8988T (cell line): ENCODE measurements around the gene SFI1.

ENCODE experiments used
- DNase-seq: peaks from one replicate; pipeline ENCODE4 v3.0.0; 2011

Gene SFI1

DNA sequence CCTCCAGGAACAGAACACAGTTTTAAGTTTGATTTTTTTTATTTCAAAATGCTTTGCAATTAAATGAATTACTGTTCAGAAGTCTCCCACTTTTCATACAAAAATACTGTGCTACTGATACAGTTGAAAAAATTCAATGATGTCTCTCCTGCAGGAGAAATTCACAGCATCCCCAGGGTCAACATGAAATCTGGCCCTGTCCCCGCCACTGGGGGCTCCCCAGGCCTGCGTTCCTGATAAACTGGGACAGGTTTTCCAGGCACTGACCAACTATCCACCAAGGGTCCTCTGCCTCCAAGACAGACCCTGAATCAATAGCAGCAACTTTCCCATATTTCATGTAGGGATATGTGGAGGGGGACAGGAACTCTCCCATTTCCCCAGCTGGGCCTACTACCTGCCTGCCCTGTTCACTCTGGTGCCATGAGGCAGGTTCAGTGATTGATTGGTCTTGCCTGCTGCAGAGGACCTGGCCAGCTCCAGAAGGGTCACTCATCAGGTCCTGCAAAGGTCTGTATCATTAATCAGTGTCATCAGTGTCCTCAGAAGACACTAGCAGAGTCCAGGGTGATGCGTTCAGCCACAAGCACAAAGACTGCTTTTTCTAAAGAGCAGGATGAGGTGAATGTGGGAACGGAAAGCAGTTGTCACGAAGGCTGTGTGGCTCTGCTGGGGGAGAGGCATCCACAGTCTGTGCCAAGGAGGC, 122.3 kb downstream of the SFI1 start:
- no peak for DNase-seq

DNA sequence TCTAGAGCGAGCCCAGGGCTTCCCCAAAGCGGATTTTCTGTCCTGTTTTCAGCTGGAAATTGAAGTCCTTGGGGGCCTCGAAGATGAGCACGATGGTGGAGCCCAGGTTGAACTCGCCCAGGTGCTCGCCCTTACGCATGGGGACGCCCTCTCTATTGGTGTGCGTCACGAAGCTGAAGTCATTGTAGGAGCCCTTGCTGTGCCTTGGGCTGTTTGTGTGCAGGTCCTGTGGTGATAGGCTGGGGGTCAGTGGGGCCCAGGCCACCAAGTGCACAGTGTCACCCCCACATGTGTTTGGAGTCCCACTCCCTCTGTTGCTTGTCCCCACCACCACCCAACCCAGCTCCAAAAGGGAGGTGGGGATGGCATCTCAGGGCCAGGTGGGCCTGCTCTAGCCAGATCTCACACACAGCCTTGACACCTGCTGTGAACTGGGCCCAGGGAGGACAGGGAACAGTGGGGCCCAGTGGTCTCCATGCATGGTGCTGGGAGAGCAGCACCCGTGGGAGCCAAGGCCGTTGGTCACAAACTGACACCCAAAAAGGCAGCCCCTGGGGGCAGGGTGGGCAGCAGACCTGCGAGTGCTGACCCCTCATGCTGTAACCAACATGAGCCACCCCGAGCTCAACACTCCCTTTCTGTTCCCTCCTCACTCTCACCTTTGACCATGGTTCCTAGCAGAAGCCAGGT, 123.4 kb downstream of the SFI1 start:
- no peak for DNase-seq

DNA sequence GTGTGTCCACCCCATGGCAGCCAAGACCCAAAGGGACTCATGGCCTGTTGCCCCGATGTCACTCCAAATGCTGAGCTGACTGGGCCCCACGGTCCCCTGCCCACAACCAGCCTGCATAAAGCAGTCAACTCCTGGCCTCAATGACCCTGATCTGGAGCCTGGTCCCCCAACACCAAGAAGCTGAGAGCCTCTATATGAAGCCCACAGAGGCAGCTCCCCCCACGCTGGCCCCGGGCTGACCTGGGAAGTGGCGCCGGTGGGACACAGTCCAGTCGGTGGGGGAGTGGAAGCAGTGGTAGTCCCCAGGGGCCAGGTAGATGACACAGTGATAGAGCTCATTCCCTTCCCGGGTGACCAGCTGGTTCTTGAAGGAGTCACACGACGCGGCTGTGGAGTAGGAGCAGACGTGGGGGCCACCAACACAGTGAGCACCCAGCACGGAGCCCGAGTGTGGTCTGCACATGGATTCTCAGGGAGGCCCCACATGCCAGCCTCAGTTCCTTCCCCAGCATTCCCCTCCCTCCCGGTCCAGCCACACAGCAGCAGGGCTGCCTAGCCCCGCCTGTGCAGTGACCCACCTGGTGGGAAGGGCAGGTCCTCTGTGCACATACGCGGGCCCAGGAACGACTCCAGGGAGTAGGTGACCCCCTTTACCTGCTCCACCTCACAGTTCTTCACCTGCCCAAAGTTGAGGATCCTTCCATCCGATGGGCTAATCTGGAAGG, 124.6 kb downstream of the SFI1 start:
- no peak for DNase-seq

DNA sequence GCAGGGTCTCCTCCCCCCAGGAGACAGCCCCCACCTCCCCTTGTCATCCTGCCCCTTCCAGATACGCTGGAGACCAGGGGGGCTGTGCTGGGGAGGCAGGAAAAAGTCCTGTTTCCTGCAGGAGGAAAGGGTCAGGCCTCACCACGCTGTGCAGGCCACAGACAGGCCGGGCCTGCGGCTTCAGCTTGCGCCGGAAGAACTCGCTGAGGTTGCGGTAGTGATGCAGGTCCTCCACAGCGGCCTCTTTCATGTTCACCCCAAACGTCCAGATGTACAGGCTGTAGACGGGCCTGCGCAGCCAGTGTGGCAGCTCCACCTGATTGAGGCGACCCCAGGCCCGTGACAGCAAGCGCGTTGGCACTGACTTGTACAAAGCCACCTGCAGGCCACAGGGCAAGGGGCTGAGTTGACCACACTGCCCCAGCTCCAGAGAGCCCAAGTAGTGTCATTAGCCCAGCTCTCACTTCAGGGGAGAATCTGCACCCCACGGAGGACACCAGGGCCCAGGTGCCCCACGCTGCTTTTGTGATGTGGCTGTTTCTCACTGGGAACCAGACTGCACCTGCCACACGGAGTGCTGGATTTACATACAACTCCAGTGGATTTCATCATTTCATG, 125.3 kb downstream of the SFI1 start:
- DNase-seq, result no peak

DNA sequence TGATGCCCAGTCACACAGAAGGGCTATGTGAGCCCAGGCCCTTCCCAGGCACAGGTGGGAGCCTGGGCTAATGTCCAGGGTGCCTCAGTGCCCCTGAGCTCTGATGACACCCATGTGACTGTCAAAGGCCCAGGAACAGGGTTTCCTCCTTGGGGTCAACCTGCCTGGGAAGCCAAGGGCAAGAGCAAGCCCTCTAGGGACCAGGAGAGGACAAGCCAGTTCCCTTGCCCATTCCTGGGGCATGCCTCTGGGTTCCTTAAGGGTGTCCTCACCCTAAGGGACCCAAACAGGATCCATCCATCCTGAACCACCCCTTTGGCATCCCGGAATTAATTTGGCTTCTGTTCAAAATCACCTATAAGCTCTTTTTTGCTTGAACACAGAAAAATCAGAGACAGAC, 126.6 kb downstream of the SFI1 start:
- DNase-seq, result no peak

DNA sequence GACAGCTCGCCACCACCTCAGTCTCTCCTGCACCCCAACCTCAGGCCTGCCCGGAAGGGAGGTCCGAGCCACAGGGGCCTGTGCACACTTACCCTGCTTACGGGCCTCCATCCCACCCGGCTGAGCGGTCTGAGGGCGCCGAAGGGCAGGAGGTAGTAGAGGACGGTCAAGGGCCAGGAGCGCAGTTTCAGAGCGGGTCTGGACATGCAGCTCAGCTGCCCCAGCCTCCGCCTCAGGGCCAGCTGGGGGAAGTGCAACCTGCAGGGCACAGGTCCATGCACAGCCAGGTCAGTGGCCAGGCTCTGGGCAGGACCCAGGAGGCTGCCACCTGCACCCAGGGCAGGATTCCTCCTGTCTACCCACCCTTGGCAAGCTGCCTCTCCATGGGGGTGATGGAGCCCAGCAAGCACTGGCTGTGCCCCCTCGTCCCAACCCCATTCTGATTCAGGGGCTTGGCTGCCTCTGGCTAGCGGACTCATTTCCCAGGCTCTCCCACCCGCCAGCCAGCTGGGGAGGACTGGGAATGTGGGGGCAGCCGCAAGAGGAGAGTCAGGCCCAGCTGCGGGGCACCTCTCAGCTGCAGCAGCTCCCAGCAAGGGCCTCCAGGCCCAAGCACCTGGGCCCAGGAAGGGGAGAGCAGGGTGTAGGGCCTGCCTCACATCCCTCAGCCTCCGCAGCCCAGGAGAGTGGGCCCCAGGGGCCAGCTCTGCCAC, 127.4 kb downstream of the SFI1 start:
- DNase-seq, result no peak

DNA sequence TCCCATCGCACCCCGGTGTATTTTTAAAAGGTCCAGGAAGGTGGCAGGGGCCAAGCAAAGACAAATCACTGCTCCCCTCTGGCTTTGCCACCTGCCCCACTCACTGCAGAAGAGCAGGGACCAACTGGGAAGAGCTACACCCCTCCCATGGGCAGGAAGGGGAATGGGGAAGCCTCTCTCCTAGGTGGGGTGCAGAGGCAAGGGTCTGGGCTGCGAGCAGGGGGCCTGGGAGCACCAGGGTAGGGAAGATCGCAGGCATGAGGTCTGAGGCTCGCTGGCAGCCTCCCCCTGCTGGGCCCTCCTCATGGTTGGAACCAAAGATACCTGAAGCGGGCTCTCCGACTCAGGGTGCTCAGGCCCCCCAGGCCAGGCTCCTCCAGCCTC, 128.9 kb downstream of the SFI1 start:
- no peak for DNase-seq

DNA sequence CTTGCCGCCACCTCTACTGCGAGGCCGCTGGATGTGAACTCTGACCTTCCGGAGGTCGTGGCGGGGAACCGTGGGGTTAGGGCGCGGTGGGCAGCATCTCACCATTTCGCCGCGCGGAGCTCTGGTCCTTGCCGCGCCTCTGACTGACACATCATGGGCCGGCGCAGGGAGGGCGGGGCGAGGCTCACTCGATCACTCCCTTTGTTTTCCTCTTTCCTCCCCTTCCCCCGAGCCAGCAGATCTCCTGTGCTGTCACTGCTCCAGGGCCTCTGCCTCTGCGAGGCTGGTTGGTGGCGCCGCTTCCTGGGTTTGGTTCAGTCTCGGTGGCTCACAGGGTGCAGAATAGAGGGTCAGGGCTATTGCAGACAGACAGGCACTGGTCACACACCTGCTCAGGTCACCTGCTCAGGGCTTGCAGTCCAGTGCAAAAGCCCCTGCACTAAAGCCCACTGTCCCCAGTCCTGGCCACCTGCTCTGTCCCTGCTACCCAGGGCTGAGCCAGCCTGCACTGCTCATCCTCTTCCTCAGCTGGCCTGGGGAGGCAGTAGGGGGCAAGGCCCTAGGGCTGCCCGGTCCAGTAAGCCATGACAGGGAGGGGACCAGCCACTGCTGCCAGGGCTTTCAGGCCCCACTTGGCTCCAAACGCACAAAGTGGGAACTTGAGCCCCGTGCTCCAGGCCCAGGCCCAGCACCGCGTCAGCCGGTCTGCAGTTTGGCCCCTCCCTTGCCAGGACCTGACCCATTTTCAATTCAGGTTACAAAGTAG, 129.5 kb downstream of the SFI1 start:
- no peak for DNase-seq

DNA sequence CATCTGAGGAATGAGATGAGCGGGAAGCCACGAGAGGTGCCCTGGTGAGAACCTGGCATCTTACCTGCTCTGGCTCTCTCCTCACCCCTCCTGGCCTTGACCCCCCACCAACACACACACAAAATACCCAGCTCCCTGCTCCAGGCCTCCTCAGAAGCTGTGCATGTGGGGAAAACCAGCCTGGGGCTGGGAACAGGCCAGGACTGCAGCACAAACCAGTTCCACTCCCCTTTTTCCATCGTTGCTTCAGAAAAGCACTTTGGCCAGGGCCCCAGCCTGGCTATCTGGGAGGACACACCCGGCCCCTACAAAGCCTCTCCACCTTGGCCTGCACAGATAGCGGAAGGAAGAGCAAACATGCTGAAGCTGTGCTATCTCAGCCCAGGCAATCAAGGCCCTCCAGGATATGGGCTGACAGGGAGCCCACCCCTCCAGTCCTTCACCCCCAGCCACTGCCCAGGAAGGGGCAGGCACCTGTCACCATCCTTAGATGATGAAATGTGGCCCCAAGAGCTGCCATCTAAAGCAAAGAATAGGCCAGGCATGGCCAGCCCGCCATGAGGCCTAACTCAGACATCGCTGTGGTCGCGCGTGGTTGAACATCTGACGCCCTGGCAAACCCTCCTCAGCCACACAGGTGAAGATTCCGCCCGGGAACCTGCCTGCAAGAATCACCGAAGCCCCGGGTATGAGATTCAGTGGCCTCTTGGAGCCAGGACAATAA, 130.3 kb downstream of the SFI1 start:
- DNase-seq, result no peak

DNA sequence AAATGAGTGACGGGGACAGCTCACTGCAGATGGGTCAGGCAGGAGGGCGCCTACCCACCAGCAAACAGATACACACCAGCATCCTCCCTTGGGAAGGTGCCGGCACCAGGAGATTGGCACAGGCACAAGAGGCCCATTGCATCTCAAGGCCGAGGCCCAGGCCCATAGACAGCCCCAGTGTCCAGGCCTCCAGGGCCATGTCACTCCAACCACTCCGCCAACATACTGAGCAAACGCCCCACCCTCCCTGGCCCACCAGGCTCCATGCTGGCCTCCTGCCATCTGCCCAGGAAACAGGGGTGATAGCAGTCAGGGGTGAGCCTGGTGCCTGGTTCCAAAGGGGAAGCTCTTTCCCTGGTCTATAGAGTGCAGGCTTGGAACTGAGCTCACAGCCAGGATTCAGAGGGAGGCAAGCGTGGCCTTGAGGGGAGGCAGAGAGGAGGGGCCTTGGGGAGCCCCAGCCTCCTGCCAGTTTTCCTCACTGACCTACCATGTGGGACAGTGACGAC, 130.9 kb downstream of the SFI1 start:
- no peak for DNase-seq

DNA sequence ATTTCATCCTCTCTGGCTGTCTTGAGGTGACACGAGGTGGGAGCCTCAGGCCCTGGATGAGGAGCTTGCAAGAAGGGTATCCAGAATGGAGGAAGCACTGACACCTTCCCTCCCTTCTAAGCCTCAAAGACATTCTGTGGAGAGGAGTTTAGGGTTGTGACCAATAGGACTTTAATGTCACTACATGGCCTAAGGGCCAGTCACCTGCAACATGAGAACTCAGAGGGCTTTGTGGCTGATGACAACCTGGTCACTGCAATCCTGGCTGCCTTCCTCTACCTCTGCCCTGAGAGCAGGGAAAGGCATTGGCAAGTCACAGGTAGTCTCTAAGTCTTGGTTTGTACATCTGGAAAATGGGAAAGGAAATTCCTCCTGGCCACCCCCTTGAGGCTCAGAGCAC, 132.0 kb downstream of the SFI1 start:
- DNase-seq, result no peak

DNA sequence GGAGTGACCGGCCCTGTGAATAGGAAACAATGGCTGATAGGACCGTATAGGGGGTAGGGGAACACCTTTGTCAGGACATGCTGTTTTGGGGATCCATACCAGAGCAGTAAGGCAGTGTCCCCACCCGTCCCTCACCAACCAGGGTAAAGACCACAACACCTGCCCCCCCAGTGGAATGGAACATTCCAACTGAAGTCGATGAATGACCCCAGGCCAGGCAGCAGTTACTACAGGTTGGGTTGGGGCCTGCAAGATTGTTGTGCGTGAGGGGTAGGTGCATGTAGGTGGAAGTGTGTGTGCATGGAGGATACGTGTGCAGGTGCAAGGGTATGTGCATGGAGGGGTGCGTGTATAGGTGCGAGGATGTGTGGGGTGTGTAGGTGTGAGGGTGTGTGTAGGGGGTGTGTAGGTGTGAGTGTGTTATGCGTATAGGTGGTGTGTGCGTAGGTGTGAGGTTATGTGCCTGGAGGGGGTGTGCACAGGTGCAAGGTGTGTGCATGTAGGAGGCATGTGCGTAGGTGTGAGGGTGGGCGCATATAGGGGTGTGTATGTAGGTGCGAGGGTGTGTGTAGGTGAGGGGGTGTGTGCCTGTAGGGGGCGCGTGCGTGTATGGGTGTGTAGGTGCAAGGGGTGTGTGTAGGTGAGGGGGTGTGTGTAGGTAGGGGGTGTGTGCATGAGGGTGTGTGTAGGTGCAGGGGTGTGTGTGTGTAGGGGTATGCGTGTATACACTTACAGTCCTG, 132.8 kb downstream of the SFI1 start:
- DNase-seq, result peak; percentile 34

DNA sequence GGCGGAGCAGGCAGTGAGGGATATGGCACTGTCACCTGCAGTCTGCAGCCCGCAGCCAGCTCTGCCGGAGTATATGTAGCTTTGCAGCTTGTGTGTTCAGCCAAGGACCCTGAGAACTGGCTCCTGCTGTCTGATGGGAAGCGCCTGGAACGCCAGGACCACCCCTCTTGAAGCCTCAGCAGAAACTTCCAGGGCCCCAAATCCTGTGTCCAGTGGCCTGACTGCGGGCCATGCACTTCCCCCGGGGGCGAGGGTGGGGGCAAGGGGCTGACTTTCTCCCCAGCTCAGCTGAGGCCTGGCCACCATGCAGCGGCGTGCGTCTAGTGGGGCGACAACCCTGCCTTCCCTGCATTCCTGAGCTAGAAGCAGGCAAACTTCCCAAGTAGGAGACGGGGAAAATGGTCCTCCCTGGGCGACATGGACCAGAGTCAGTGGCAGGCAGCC, 133.4 kb downstream of the SFI1 start:
- peak; percentile 28 for DNase-seq

DNA sequence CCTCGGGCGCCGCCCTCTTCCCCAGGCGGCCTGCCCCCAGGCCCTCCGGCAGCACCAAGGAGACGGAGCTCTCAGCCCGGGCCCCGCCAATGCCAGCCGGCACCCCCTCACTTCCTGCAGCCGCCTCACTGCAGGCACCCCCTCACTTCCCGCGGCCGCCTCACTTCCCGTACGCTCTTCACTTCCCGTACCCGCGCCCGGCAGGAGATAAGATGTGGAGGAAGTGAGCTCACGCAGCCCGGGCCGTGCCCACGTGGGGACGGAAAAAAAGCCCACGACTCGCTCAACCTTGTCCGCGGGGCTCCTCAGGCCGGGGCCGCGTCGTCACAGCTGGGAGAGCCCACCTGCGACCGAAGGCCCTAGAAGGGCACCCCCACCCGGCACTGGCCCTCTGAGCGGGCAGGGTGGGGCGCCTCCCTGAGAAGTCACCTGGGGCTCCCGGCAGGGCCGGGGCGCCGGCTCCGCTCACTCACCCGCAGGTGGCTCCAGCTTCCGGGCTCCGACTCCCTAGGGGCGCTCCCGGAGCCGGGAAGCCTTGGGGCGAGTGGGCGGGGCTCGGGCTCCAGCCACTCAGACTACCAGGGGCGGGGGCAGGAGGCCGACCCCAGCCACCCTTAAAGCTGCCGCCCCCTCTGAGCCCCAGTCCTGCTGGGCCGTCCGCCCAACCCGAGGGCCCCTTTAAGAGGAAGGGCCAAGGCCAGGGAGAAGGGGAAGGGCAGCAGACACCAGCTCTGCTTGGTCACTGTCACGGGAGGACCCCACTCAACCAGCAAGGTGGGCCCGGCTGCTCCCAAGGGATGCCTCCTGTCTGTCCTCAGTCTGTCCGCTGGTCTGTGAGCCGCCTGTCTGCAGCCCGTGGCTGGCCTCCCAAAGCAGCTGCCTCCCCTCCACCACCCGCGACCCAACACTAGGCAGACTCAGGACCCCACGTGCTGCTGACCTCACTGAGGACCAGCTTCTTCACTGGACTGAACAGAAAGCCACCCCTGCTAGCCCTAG, 134.3 kb downstream of the SFI1 start:
- peak; percentile 89 for DNase-seq

DNA sequence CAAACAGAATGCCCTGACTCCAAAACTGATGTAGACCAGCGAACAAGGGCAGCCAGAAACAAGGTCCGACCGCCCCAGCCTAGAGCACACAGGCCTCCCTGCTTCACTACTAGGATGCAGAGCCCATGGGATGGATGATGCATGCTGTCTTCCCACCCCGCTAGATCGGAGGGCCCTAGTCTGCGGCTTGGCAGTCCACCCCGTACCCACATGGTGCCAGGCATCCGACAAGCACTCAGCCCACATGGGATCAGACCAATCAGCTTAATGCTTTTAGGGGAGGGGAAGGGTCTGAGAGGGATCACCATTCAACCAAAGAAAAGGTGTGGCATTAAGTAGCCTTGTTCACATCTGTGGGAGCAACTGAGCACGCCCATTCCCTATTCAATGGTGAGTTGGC, 135.1 kb downstream of the SFI1 start:
- peak; percentile 8 for DNase-seq

DNA sequence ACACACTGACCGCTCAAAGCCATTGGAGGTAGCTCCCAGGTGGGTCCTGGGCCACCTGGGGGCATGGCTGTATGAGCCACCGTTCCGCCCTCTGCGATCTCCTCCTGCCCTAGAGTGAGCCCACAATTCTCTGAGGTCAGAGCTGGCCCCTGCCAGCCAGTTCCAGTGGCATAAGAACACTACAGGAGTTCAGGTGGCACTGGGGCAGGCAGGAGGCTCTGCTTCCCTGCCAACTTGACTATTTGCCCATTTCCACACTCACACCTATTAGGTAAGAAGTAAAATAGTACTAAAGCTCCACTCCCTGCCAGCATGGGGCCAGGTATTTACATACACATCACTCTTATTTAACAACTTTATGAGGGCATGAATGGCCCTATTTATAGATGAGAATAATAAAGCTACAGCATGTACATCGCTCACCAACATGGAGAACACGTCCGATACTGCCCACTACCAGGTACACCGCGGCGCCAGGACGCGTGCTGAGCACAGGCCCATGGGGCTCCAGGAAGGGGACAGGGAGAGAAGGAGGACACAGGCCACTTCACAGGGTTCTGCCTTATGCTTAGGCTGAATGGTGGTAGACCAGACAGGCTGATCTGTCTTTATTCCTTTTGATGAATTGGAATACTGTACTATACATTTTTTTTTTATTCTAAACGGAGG, 139.4 kb downstream of the SFI1 start:
- no peak for DNase-seq

DNA sequence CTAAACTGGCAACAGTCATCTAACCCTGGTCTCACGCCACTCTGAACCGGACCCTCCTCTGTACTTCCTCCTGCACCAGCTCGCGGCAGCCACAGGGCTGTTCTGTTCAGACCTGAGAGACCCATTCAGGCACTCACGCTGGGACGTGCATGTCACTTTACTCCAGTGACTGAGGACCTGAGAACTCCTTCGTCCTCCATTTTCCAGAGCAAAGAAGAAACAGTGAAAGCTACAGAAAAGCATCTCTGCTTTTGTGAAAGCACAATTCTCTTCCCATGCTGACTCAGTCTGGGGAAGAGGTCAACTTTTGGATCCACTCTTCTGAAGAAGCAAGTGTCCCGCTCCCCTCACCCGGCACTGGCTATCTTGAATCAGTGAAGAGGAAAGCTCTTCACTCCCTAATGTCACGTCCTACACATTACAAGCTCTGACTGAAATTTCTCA, 141.1 kb downstream of the SFI1 start:
- no peak for DNase-seq

DNA sequence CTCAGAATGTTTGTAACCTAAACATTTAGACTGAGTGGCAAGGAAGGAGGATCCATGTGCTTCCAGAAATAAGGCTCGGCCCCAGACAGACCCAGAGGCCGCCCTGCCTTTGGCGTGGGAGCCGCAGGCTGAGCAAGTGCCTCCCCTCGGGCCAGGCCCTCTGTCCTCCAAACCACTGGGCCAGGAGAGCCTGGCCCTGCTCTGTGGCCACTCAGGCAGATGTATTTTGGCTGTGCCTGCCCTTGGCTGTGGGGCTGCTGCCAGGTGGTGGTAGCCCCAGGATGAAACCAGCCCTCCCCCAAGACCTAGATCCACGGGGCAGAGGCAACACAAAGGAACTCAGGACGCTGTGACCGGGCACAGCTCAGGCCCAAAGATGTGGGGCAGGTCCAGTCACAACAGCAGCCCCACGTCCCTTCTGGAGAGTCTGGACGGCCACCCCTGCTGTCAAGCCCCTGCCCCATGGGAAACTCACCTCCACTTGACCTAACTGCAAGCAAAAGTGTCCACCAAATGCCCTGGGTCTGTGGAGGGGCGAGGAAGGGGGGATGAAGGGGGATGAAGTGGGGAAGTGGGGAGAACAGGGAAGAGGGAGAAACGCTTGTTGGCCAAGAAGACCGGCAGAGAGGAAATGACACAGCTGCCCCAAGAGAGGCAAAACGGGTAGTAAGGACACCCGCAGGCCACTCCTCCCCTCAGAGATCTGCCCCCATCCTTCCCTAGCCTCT, 141.7 kb downstream of the SFI1 start:
- no peak for DNase-seq
